ENCODE results near the gene WRAP73.

DNA sequence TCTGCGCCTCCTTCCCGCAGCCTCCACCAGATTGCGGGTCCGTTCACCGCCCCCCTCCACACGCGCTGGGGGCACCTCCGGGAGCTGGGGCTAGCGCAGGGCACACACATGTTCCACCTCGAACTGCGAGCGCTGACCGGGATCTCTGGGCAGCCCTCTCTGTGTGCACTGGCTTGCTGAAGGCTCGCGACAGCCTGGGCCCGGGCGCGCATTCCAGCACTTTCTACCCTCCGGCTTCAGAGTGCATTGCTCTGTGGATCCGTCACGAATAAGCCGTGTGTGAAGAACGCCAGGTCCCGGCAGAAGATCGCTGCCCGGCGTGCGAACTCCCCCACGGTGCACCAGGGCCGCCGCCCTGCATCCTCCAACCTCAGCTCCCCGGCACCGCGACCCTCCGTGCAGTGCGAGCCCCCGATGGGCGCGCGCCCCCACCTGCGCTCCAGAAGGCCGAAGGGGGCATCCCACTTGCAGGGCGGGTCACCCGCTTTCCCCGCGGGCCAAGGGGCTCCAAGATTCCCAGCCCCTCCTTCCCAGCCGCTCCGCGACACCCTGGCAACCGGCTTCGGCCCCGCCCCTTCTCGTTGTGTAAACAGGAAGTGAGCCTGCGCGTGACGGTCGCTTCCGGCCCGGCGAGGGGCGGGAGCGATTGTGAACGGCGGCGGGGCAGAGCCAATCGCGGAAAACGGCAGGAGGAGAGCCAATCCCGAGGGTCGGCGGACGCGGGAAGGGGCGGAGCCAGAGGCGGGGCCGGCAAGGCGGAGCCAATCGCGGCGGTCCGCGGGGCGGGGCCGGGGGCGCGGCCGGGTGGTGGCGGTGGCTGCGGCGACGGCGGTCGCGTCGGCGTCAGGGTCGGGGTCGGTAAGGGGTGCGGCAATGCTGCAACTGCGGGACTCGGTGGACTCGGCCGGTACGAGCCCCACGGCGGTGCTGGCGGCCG is 25.4 kb downstream of the WRAP73 start, which contains the start of gene TPRG1L:
- TF ChIP-seq, protein P1, sequence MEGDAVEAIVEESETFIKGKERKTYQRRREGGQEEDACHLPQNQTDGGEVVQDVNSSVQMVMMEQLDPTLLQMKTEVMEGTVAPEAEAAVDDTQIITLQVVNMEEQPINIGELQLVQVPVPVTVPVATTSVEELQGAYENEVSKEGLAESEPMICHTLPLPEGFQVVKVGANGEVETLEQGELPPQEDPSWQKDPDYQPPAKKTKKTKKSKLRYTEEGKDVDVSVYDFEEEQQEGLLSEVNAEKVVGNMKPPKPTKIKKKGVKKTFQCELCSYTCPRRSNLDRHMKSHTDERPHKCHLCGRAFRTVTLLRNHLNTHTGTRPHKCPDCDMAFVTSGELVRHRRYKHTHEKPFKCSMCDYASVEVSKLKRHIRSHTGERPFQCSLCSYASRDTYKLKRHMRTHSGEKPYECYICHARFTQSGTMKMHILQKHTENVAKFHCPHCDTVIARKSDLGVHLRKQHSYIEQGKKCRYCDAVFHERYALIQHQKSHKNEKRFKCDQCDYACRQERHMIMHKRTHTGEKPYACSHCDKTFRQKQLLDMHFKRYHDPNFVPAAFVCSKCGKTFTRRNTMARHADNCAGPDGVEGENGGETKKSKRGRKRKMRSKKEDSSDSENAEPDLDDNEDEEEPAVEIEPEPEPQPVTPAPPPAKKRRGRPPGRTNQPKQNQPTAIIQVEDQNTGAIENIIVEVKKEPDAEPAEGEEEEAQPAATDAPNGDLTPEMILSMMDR (IDR thresholded peaks at IDR 0.05; ENCODE audit: insufficient read depth, low read length, poor library complexity, severe bottlenecking), result no peak
- TF ChIP-seq EZH2phosphoT487 (conservative IDR thresholded peaks at IDR 0.05; ENCODE audit: low read length), result no peak
